Stomach (tissue), 9 donors: ENCODE data around the gene HPGD. TPM values are rescaled to one million over a fixed set of nuclear protein-coding genes. Genes with fewer than 3 reads are reported as not detected.
A peak's percentile ranks its signal among the peaks of the same experiment; 100 is the strongest.

Experiments used
- DNase-seq, 2 donors: peaks; one replicate each; pipeline versions ENCODE4 v3.0.0 to v3.0.0-alpha.2; 2013 to 2019
- H3K27ac ChIP-seq, 5 donors: fragments of 200-600 bp in 4 of 5; sonication (generic) in 4 of 5; one replicate each; pipeline ENCODE4 v1.5.1; 2013 to 2019; ENCODE audit warnings: mild to moderate bottlenecking in 1 of 5, moderate library complexity in 1 of 5
- H3K27me3 ChIP-seq, 3 donors: fragments of 200-600 bp; sonication (generic); one replicate each; pipeline ENCODE4 v1.5.1; 2017 to 2019; ENCODE audit warnings: mixed run types in 1 of 3
- H3K36me3 ChIP-seq, 4 donors: fragments of 200-600 bp; sonication (generic); 1 replicate in 3 of 4; 2 replicates in 1 of 4; pipeline ENCODE4 v1.5.1; 2016 to 2019
- H3K4me1 ChIP-seq, 4 donors: fragments of 200-600 bp; sonication (generic); one replicate each; pipeline ENCODE4 v1.5.1; 2016 to 2019
- H3K4me3 ChIP-seq, 4 donors: fragments of 200-600 bp; sonication (generic) in 3 of 4; one replicate each; pipeline ENCODE4 v1.5.1; 2016 to 2019; ENCODE audit warnings: mild to moderate bottlenecking in 1 of 4
- H3K9me3 ChIP-seq, 4 donors: fragments of 200-600 bp; sonication (generic); one replicate each; pipeline ENCODE4 v1.5.1; 2016 to 2019
- CTCF ChIP-seq, 7 experiments: fragments of 450-650 bp in 4 of 7; fragments of 200-600 bp in 3 of 7; sonication (generic) in 3 of 7; IDR thresholded peaks; one replicate each; pipeline ENCODE4 v1.5.1; 2016 to 2019; ENCODE audit warnings: antibody characterized with exemption in 7 of 7, control low read depth in 2 of 7, mild to moderate bottlenecking in 1 of 7
- EP300 ChIP-seq: sonication (generic); formaldehyde crosslinking; IDR thresholded peaks from one replicate; pipeline ENCODE4 v1.6.1; 2017; ENCODE audit warnings: antibody characterized with exemption
- POLR2A ChIP-seq, 4 donors: fragments of 450-650 bp; IDR thresholded peaks; one replicate each; pipeline ENCODE4 v1.6.1; 2016; ENCODE audit warnings: antibody characterized with exemption in 4 of 4, control low read depth in 2 of 4, mild to moderate bottlenecking in 1 of 4, moderate library complexity in 1 of 4
- POLR2AphosphoS5 ChIP-seq, 3 donors: sonication (generic); formaldehyde crosslinking; IDR thresholded peaks; one replicate each; pipeline ENCODE4 v1.6.1; 2016; ENCODE audit warnings: antibody characterized with exemption in 3 of 3
- WGBS, 5 donors: extraction: QIAGEN DNeasy Blood & Tissue Kit in 3 of 5; methylation state at CpG; one replicate each; pipeline versions ENCODE4 v1.1.5 to v1.1.7; 2013 to 2018; 5-methylcytosine and 5-hydroxymethylcytosine counted together
- intact Hi-C: fragments of 100-400 bp; cut with DNase I; formaldehyde crosslinking; loops from one replicate; pipeline ENCODE4 v1.15.1; 2023; ENCODE audit warnings: low total_unique reads
- polyA plus RNA-seq, 3 donors: library from polyadenylated mRNA; stranded (reverse); fragments of 200-250 nt; gene quantifications; one replicate each; pipeline ENCODE4 v1.2.3, GENCODE V29; 2013
- total RNA-seq, 5 donors: library from RNA; depleted of rRNA; stranded (reverse); fragments of >200 nt; gene quantifications; one replicate each; pipeline versions ENCODE4 v1.1.0 to v1.2.3, GENCODE V29; 2014 to 2016
- donor health status: healthy with polysubstance abuse.
- donor health status: Bipolar disorder and iron deficiency.
- donor health status: healthy.

The HPGD gene
- total and polyA plus RNA-seq, 8 donors: 13.6 to 492 (median 51.0) TPM

GRCh38 chr4:174524242-174524641, 2.0 kb upstream of the HPGD start:
- DNase-seq: peak; percentile 58 to 69
- H3K4me1 ChIP-seq: peaks cover 8 to 32% (median 21%) of the 10 kb centered on the region in 4 donors
- peak overlapping the region in 1 of 4 donors; percentile 69 for H3K4me3 ChIP-seq
- H3K9me3 ChIP-seq: no peaks in the 10 kb centered on the region
- intact Hi-C loops: no loop called here
- H3K27ac ChIP-seq: peak overlapping the region in 1 of 5 donors; percentile 88
- WGBS, 5 donors: 29 to 66% (median 44%) methylated on average over 4 of the region's 4 CpGs
- TF ChIP-seq CTCF (IDR thresholded peaks at IDR 0.05) (no peak), POLR2A (IDR thresholded peaks at IDR 0.05) (no peak), POLR2AphosphoS5 (IDR thresholded peaks at IDR 0.05) (peak in 2 of 3 donors; percentile 27 to 48), EP300 (no peak)
- H3K36me3 ChIP-seq: no peaks in the 10 kb centered on the region
- H3K27me3 ChIP-seq: peaks cover 0 to 16% (median 0%) of the 10 kb centered on the region in 3 donors

GRCh38 chr4:174523025-174523693, 871 bp upstream of the HPGD start:
- 10 to 21% (median 12%) methylated on average over 10 of the region's 10 CpGs for WGBS, 5 donors
- peak in 1 of 2 donors; percentile 41 for DNase-seq
- Histone ChIP-seq H3K4me1 (peaks cover 8 to 42% (median 21%) of the 10 kb centered on the region in 4 donors), H3K4me3 (peak overlapping the region; percentile 61 to 69 (median 64)), H3K9me3 (no peaks in the 10 kb centered on the region), H3K27ac (peak overlapping the region; percentile 63 to 88 (median 84)), H3K27me3 (peaks cover 0 to 16% (median 0%) of the 10 kb centered on the region in 3 donors), H3K36me3 (no peaks in the 10 kb centered on the region)
- intact Hi-C loops: no loop called here
- TF ChIP-seq EP300: no peak
- TF ChIP-seq POLR2A (IDR thresholded peaks at IDR 0.05): no peak
- TF ChIP-seq POLR2AphosphoS5 (IDR thresholded peaks at IDR 0.05): no peak
- no peak for TF ChIP-seq CTCF (IDR thresholded peaks at IDR 0.05)

GRCh38 chr4:174521800-174522182, 497 bp downstream of the HPGD start:
- Histone ChIP-seq H3K36me3 (no peaks in the 10 kb centered on the region), H3K4me3 (peak overlapping the region; percentile 61 to 69 (median 64)), H3K9me3 (no peaks in the 10 kb centered on the region), H3K4me1 (peaks cover 8 to 52% (median 21%) of the 10 kb centered on the region in 4 donors), H3K27ac (peak overlapping the region; percentile 77 to 88 (median 85)), H3K27me3 (peaks cover 0 to 16% (median 0%) of the 10 kb centered on the region in 3 donors)
- intact Hi-C loops: no loop called here
- WGBS, 5 donors: 0 to 2% (median 2%) methylated on average over 11 to 12 of the region's 12 CpGs
- DNase-seq: peak; percentile 54 to 68
- TF ChIP-seq CTCF (IDR thresholded peaks at IDR 0.05) (no peak), EP300 (no peak), POLR2AphosphoS5 (IDR thresholded peaks at IDR 0.05) (no peak), POLR2A (IDR thresholded peaks at IDR 0.05) (no peak)

GRCh38 chr4:174520660-174521059, 1.6 kb downstream of the HPGD start:
- intact Hi-C loops: no loop called here
- TF ChIP-seq POLR2AphosphoS5 (IDR thresholded peaks at IDR 0.05) (peak in 2 of 3 donors; percentile 27 to 49), POLR2A (IDR thresholded peaks at IDR 0.05) (no peak)
- DNase-seq: peak in 1 of 2 donors; percentile 15
- Histone ChIP-seq H3K27ac (peak overlapping the region in 2 of 5 donors; percentile 84 to 88), H3K9me3 (no peaks in the 10 kb centered on the region), H3K4me3 (peak overlapping the region in 3 of 4 donors; percentile 61 to 69 (median 63)), H3K27me3 (peaks cover 0 to 16% (median 0%) of the 10 kb centered on the region in 3 donors), H3K4me1 (peaks cover 8 to 52% (median 21%) of the 10 kb centered on the region in 4 donors), H3K36me3 (peaks cover 0 to 5% (median 0%) of the 10 kb centered on the region in 4 donors)
- 35 to 57% (median 41%) methylated on average over 1 of the region's 1 CpG for WGBS, 5 donors
